Stimulated activated naive B cell treated with anti-CD40 and anti-IgM and Interleukin-4, amounts not matched to agents 10 μg/mL and 1 μg/mL and 100 μg/mL, for 72 hours (primary cell): Measurements from ENCODE around the gene FHIT.
A peak's percentile ranks its signal among the peaks of the same experiment; 100 is the strongest.

Source experiments
- ATAC-seq, 2 donors: fragments of 150-1000 bp; cut with Tn5 transposase; replicated peaks; 2 replicates each; pipeline ENCODE4 v1.10.0; 2021; ENCODE audit warnings: moderate library complexity in 1 of 2
- DNase-seq: peaks from one replicate; pipeline ENCODE4 v3.0.0; 2021
- H3K27ac Mint-ChIP-seq: one replicate; pipeline ENCODE4 v1.8.0; 2022; ENCODE audit warnings: mild to moderate bottlenecking, mixed read lengths
- H3K27me3 Mint-ChIP-seq, 2 donors: one replicate each; pipeline ENCODE4 v1.8.0; 2022; ENCODE audit warnings: mixed read lengths in 2 of 2
- H3K36me3 Mint-ChIP-seq, 2 donors: one replicate each; pipeline ENCODE4 v1.8.0; 2022; ENCODE audit warnings: mixed read lengths in 2 of 2, mild to moderate bottlenecking in 1 of 2
- H3K4me1 Mint-ChIP-seq, 2 donors: one replicate each; pipeline ENCODE4 v1.8.0; 2022; ENCODE audit warnings: mixed read lengths in 2 of 2, mild to moderate bottlenecking in 1 of 2
- H3K4me3 Mint-ChIP-seq, 2 donors: one replicate each; pipeline ENCODE4 v1.8.0; 2022; ENCODE audit warnings: mild to moderate bottlenecking in 2 of 2, mixed read lengths in 2 of 2, moderate library complexity in 1 of 2
- H3K9me3 Mint-ChIP-seq, 2 donors: one replicate each; pipeline ENCODE4 v1.8.0; 2022; ENCODE audit warnings: mixed read lengths in 2 of 2, mild to moderate bottlenecking in 1 of 2

The FHIT gene

DNA sequence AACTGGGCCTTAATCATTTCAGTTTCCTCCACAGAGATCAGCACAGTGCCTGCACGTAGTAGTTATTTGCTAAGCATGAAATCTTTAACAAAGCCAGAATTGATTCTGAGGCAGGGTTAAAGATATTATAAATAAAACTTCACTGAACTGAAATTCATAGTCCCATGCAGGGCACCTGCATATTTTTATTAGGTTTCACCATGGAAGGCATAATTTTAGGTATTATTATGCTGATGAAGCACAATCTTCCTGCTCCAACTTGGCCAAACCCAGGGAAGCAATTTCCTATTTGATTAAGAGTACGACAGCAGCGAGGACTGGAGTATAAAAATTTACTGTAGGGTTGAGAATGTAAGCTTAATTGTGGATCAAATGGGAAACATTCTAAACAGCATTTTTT, 1131.0 kb downstream of the FHIT start:
- ATAC-seq (no peak), DNase-seq (no peak)
- H3K4me3 Mint-ChIP-seq: no peak overlapping the region
- H3K27me3 Mint-ChIP-seq: no peaks in the 10 kb centered on the region
- H3K27ac Mint-ChIP-seq: no peak overlapping the region
- H3K36me3 Mint-ChIP-seq: no peaks in the 10 kb centered on the region
- no peaks in the 10 kb centered on the region for H3K9me3 Mint-ChIP-seq
- H3K4me1 Mint-ChIP-seq: no peaks in the 10 kb centered on the region

DNA sequence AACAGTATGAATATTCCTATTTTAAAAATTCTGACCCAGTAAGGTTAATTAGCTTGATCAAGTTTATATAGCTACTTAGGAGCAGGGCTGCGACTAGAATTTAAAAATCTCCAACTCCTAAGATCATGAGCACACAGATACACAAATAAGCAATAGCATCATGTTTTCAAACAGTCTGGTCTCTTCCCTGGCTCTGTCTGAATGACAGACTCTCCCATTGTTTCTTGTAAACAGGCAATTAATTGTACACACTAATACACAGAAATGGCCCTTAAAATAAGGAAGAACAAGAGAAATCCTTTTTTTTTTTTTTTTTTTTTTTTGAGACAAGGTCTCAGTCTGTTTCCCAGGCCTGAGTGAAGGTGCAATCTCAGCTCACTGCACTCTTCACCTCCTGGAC, 1137.1 kb downstream of the FHIT start:
- Mint-ChIP-seq H3K9me3 (no peaks in the 10 kb centered on the region), H3K4me3 (no peak overlapping the region), H3K27me3 (no peaks in the 10 kb centered on the region), H3K4me1 (peaks cover 0 to 4% of the 10 kb centered on the region in 2 donors), H3K36me3 (no peaks in the 10 kb centered on the region), H3K27ac (no peak overlapping the region)
- no peak for DNase-seq
- ATAC-seq: no peak

DNA sequence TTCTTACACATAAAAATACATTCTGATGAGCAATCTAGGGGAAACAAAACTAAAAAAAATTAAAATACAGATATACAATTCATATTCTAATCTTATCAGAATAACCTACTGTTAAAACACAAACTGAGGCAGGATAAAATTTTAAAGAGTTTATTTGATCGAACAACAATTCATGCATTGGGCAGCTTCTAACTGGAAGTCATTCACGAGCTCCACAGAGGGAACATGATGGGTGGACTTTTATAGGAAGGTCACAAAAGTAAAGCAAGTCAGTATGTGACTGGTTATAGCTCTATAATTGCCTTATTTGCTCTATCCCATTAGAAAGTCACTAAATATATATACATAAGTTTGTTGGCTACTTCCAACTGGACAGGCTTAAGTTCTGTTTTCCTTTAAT, 1144.0 kb downstream of the FHIT start:
- Mint-ChIP-seq H3K4me3 (no peak overlapping the region), H3K9me3 (no peaks in the 10 kb centered on the region), H3K27me3 (no peaks in the 10 kb centered on the region), H3K36me3 (no peaks in the 10 kb centered on the region), H3K27ac (no peak overlapping the region), H3K4me1 (peaks cover 4 to 12% of the 10 kb centered on the region in 2 donors)
- no peak for DNase-seq
- ATAC-seq: no peak

DNA sequence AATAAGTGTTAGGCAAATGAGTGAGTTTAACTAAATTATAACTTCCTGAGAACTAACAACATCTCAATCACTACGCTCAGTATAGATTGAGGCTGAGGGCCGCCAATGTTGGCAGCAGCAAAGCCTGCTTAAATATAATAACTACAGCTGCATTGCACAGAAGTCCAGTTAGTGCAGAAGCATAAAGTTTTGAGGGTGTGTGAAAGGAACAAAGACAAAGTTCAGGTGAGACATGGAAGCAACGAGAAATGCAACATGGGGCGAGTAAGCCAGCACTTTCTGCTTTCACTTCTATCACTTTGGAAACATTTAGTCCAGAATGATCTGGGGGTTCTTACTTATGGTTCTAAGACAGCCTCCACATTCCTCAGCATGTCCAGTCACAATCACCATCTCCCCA, 1149.1 kb downstream of the FHIT start:
- H3K36me3 Mint-ChIP-seq: no peaks in the 10 kb centered on the region
- ATAC-seq: no peak
- H3K4me1 Mint-ChIP-seq: peaks cover 4 to 6% of the 10 kb centered on the region in 2 donors
- H3K4me3 Mint-ChIP-seq: no peak overlapping the region
- no peak for DNase-seq
- H3K27ac Mint-ChIP-seq: no peak overlapping the region
- H3K9me3 Mint-ChIP-seq: no peaks in the 10 kb centered on the region
- peaks cover 0 to 3% of the 10 kb centered on the region in 2 donors for H3K27me3 Mint-ChIP-seq

DNA sequence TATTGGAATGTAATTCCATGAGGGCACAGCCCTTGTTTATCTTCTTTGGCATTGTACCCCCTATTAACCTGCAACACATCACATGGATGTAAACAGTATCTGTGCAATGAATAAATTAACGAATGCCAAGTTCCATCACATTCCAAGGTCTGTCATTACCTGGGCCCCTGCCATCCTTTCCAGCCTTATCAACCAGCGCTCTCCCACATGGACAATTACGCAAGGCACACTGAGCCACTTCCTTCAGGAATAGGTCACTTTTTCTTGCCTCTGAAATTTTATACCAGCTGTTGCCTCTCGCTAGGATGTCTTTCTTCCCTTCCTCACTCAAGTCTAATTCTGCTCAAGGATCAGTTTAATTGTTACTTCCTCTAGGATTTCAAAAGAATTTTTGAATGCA, 1149.6 kb downstream of the FHIT start:
- no peak overlapping the region for H3K27ac Mint-ChIP-seq
- no peak overlapping the region for H3K4me3 Mint-ChIP-seq
- H3K36me3 Mint-ChIP-seq: peaks cover 0 to 1% of the 10 kb centered on the region in 2 donors
- DNase-seq: no peak
- peaks cover 4 to 6% of the 10 kb centered on the region in 2 donors for H3K4me1 Mint-ChIP-seq
- H3K9me3 Mint-ChIP-seq: no peaks in the 10 kb centered on the region
- H3K27me3 Mint-ChIP-seq: peaks cover 0 to 3% of the 10 kb centered on the region in 2 donors
- ATAC-seq: no peak

DNA sequence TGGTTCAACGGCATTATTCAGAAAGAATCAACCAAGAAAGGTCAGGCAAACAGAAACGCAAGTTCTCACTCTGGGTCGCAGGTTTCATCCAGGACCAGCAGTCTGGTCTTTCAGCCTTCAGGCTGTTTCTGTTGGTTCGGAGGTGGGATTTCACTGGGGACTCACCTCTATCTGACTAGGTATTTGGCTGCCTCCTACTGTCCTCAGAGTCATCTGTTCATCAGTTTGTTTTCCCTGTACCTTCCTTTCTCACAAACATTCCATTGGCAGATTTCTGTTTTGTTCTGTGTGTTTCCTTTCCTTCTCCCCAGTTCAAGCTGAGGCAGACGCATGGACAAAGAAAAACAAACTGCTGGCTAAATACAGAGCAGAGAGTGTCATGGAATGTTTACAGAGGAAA, 1154.8 kb downstream of the FHIT start:
- peaks cover 7 to 9% of the 10 kb centered on the region in 2 donors for H3K4me1 Mint-ChIP-seq
- H3K9me3 Mint-ChIP-seq: peaks cover 0 to 3% of the 10 kb centered on the region in 2 donors
- DNase-seq: no peak
- peaks cover 3% of the 10 kb centered on the region in 2 donors for H3K36me3 Mint-ChIP-seq
- H3K27ac Mint-ChIP-seq: peak overlapping the region; percentile 20
- H3K27me3 Mint-ChIP-seq: peaks cover 0 to 3% of the 10 kb centered on the region in 2 donors
- ATAC-seq: no peak
- H3K4me3 Mint-ChIP-seq: no peak overlapping the region

DNA sequence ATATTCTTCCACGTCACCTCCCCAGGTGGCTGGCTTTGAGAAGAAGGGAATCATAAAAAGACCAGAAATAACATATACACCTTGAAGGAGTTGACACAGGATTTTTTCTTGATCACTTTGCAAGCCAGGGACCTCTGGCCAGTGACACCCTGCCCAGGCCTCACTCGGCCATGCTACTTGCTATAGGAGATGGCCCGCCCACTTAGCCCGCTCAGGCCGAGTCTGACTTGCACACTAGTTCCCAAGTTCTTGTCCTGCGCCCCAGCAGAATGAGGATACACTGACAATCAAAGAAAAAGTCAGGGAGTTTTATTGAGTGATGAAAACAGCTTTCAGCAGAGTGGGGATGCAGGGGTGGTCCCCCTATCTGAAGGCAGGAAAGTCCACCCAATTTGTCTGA, 1155.3 kb downstream of the FHIT start:
- H3K27me3 Mint-ChIP-seq: peaks cover 0 to 3% of the 10 kb centered on the region in 2 donors
- no peak overlapping the region for H3K4me3 Mint-ChIP-seq
- DNase-seq (no peak), ATAC-seq (no peak)
- H3K27ac Mint-ChIP-seq: peak overlapping the region; percentile 20
- peaks cover 3% of the 10 kb centered on the region in 2 donors for H3K36me3 Mint-ChIP-seq
- H3K4me1 Mint-ChIP-seq: peaks cover 7 to 9% of the 10 kb centered on the region in 2 donors
- H3K9me3 Mint-ChIP-seq: peaks cover 0 to 3% of the 10 kb centered on the region in 2 donors

DNA sequence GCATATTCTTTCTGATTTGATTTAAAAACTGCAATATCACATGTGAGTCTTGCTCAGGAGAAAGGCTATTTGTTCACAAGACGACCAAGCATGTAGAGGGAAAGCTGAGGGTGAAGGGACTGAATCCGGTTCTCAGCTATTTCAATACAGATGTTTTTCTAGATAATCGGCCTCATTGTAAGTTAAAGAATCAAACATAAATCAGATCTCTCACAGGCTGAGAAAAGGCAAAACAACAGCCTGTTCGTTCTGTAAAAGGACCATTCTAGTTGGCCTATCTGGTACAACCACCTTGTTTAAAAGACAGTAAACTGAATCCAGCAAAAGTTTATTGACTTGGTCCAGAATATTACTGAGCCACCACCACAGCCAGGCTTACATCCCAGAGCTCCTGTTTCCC, 1155.7 kb downstream of the FHIT start:
- no peak overlapping the region for H3K27ac Mint-ChIP-seq
- no peak overlapping the region for H3K4me3 Mint-ChIP-seq
- H3K4me1 Mint-ChIP-seq: peaks cover 7 to 9% of the 10 kb centered on the region in 2 donors
- H3K36me3 Mint-ChIP-seq: peaks cover 3% of the 10 kb centered on the region in 2 donors
- DNase-seq: no peak
- peaks cover 0 to 3% of the 10 kb centered on the region in 2 donors for H3K9me3 Mint-ChIP-seq
- peaks cover 0 to 3% of the 10 kb centered on the region in 2 donors for H3K27me3 Mint-ChIP-seq
- ATAC-seq: no peak

DNA sequence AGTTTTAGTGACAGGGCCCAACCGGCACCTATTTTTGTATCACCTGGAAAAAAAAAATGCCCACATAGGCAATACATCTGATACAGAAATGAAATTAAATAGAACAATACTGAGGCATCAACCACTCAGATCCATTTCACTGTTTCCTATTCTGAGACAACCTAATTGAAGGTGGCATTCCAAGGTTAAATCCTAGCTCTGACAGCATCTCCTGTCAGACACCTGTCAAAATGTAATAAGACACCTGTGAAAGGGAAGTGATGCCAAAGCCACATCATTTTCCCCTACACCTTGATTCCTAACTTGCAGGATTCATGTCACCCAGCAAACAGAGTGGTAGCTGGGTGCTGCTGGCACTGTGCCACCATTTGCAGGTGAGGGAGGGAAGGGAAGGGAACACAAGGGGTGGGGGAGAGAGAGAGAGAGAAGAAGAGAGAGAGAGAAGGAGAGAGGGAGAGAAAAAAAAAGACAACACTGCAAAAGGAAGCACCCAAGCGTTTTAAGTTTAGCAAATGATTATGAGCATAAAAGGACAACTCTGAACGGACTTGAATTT, 1156.8 kb downstream of the FHIT start:
- Mint-ChIP-seq H3K36me3 (peaks cover 3% of the 10 kb centered on the region in 2 donors), H3K4me1 (peaks cover 7 to 9% of the 10 kb centered on the region in 2 donors), H3K4me3 (no peak overlapping the region), H3K27ac (no peak overlapping the region), H3K9me3 (peaks cover 0 to 3% of the 10 kb centered on the region in 2 donors), H3K27me3 (no peaks in the 10 kb centered on the region)
- ATAC-seq (no peak), DNase-seq (no peak)

DNA sequence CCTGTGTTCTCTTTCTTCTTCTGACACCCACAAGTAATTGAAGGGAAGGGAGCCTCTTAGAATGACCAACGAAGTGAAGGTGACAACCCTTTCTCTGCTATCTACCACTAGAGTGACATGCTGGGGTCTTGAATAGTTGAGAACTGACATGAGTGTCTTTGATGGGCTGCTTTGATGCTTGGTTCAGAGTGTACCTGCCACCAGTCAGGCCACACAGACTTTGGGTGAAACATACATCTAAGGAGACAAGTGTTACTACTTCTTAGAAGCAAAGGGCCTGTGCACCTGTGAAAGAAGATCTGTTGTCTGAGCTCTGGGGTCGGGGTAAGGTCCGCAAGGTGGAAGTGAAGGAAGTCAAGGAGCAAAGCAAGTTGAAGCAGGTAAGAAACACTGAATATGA, 1160.7 kb downstream of the FHIT start:
- ATAC-seq: no peak
- no peak overlapping the region for H3K4me3 Mint-ChIP-seq
- peaks cover 0 to 17% of the 10 kb centered on the region in 2 donors for H3K36me3 Mint-ChIP-seq
- no peak overlapping the region for H3K27ac Mint-ChIP-seq
- peaks cover 7 to 11% of the 10 kb centered on the region in 2 donors for H3K9me3 Mint-ChIP-seq
- DNase-seq: no peak
- no peaks in the 10 kb centered on the region for H3K27me3 Mint-ChIP-seq
- peaks cover 19 to 34% of the 10 kb centered on the region in 2 donors for H3K4me1 Mint-ChIP-seq

DNA sequence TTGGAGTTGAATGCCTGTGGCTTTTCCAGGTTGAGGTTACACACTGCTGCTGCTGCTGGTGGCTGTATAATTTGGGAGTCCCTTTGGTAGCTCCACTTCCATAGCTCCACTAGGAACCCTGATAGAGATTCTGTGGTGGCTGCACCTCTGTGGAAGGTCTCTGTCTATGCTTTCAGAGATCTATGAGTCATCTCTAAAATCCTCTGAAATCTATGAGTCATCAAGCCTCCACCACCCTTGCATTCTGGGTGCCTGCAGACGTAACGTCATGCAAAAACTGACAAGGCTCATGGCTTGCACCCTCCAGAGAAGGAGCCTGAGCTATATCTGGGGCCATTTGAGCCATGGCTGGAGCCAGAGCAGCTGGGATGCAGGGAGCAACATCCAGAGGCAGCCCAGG, 1164.4 kb downstream of the FHIT start:
- H3K27ac Mint-ChIP-seq: peak overlapping the region; percentile 38
- H3K27me3 Mint-ChIP-seq: no peaks in the 10 kb centered on the region
- peaks cover 24 to 44% of the 10 kb centered on the region in 2 donors for H3K4me1 Mint-ChIP-seq
- DNase-seq: peak; percentile 14
- peak; percentile 92 to 97 for ATAC-seq
- H3K36me3 Mint-ChIP-seq: peaks cover 0 to 22% of the 10 kb centered on the region in 2 donors
- H3K9me3 Mint-ChIP-seq: peaks cover 7 to 12% of the 10 kb centered on the region in 2 donors
- no peak overlapping the region for H3K4me3 Mint-ChIP-seq

DNA sequence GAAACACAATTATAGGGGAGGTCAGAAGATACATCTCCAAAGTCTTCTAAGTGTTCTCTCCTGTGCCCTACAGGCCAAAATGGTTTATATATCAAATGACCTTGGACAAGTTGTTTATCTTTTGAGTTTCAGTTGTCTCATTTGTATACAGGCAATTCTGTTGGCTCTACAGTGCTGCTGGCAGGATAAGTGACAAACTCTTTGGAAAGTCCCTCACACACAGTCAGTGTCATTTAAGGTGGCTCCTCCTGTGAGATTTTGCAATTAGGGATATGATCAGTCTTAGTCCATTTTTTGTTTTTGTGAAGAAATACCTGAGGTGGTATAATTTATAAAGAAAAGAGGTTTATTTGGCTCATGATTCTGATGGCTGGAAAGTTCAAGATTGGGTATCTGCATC, 1165.6 kb downstream of the FHIT start:
- DNase-seq: no peak
- H3K4me3 Mint-ChIP-seq: no peak overlapping the region
- H3K27ac Mint-ChIP-seq: no peak overlapping the region
- no peaks in the 10 kb centered on the region for H3K27me3 Mint-ChIP-seq
- no peak for ATAC-seq
- H3K36me3 Mint-ChIP-seq: peaks cover 0 to 22% of the 10 kb centered on the region in 2 donors
- H3K9me3 Mint-ChIP-seq: peaks cover 7 to 12% of the 10 kb centered on the region in 2 donors
- H3K4me1 Mint-ChIP-seq: peaks cover 33 to 56% of the 10 kb centered on the region in 2 donors

DNA sequence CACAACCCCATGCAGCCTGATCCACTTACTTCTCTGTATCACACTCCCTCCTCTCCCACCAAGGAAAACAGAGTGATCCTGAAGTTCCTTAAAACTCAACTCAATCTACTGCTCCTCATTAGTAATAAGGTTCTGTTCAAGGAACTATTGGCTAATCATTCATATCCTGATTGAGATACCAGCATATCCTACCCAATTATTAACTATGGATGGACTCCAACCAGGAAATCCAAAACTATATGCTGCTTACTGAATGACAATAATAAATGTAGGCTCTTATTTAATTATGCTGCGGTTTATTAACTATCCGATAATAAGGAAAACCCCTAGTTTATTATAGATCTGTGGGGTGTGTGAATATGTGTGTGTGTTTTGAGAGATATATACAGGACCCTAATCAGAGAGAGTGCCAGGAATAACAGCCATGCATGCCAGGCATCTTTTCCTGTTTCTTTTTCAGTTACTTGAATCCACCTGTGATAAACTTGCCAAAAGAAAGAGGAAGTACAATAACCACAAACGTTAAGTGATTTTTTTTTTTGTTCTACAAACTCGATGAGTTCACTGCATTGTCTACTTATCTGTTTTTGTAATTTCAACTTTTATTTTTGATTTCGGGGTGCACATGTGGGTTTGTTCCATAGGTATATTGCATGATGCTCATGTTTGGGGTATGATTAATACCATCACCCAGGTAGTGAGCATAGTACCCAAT, 1169.7 kb downstream of the FHIT start:
- Mint-ChIP-seq H3K4me3 (peak overlapping the region; percentile 68 to 69), H3K27me3 (no peaks in the 10 kb centered on the region), H3K36me3 (peaks cover 2 to 13% of the 10 kb centered on the region in 2 donors), H3K9me3 (peaks cover 4 to 8% of the 10 kb centered on the region in 2 donors), H3K27ac (peak overlapping the region; percentile 86), H3K4me1 (peaks cover 30 to 58% of the 10 kb centered on the region in 2 donors)
- ATAC-seq: peak; percentile 62 to 69
- no peak for DNase-seq

DNA sequence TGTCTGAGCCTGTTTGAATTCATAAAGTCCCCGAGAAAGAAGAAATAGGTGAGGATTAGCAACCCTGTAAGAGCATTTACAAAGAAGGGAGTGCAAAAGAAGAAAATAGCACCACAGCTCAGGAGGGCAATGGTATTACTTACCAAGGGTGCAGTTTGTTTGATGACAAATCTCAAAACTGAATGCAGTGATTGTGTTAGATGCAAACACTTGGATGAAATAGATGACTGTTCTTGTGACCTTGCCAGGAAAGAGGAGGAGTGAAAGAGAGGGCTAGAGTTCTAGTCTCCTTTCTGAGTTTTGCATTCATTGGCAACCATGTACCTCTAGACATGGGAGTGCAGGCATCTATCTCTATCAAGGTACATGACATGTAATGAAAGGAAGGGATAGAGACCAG, 1170.6 kb downstream of the FHIT start:
- Mint-ChIP-seq H3K4me3 (peak overlapping the region; percentile 14 to 68), H3K27me3 (no peaks in the 10 kb centered on the region), H3K4me1 (peaks cover 25 to 60% of the 10 kb centered on the region in 2 donors), H3K9me3 (peaks cover 1 to 4% of the 10 kb centered on the region in 2 donors), H3K36me3 (peaks cover 2 to 5% of the 10 kb centered on the region in 2 donors), H3K27ac (peak overlapping the region; percentile 75)
- DNase-seq (no peak), ATAC-seq (peak; percentile 60 to 66)

DNA sequence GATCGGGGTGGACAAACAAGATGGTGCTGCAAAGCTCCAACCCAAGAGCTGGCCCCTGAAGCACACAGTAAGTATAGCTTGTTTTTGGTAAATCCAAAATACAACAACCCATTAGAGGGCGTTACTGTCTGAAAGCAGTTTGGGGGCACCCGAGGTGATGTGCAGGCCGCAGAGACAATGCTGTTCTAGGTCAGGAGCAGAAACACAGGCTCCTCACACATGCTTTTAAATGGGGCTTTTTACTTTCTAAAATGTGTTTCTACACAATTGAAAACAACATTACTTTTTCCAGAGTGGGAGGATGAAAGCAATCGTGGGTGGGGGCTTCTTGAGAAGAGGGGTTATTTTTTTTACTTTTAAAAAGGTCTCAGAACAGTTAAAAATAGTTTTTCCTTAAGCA, 1172.2 kb downstream of the FHIT start:
- ATAC-seq (peak; percentile 50 to 66), DNase-seq (no peak)
- peaks cover 0 to 4% of the 10 kb centered on the region in 2 donors for H3K9me3 Mint-ChIP-seq
- peak overlapping the region; percentile 50 to 59 for H3K4me3 Mint-ChIP-seq
- H3K36me3 Mint-ChIP-seq: peaks cover 2 to 5% of the 10 kb centered on the region in 2 donors
- no peaks in the 10 kb centered on the region for H3K27me3 Mint-ChIP-seq
- H3K4me1 Mint-ChIP-seq: peaks cover 25 to 55% of the 10 kb centered on the region in 2 donors
- peak overlapping the region; percentile 90 for H3K27ac Mint-ChIP-seq
